ENCODE measurements around the gene ILF3. TPM values are rescaled to one million over a fixed set of nuclear protein-coding genes. Genes with fewer than 3 reads are reported as not detected.

The ILF3 gene
- total and polyA plus RNA-seq, 2 experiments from 2014 or later: 573 to 616 TPM

- Mint-ChIP-seq H3K4me3 (peak overlapping the region; percentile 35), H3K27ac (peak overlapping the region; percentile 74; the same call in 1 of the 2 replicates), H3K4me1 (peaks cover 41% of the 10 kb centered on the region), H3K9me3 (no peaks in the 10 kb centered on the region), H3K27me3 (ENCODE audit: insufficient read depth, low read depth, poor library complexity) (peaks cover 37% of the 10 kb centered on the region), H3K36me3 (ENCODE audit: low read depth) (peaks cover 78% of the 10 kb centered on the region)
- Histone ChIP-seq H3K27me3 (ENCODE audit: insufficient read depth) (no peaks in the 10 kb centered on the region), H2AFZ (no peak overlapping the region), H3K79me2 (replicated peaks; ENCODE audit: insufficient read depth) (peaks cover 100% of the 10 kb centered on the region), H3K4me3 (no peak overlapping the region), H3K36me3 (ENCODE audit: insufficient read depth) (peaks cover 63% of the 10 kb centered on the region), H3K9me2 (ENCODE audit: insufficient read depth) (no peaks in the 10 kb centered on the region), H3K4me2 (peak overlapping the region; percentile 55; the same call in 1 of the 2 replicates), H4K20me1 (replicated peaks; ENCODE audit: insufficient read depth) (peaks cover 92% of the 10 kb centered on the region), H3K4me1 (ENCODE audit: insufficient read depth) (peaks cover 59% of the 10 kb centered on the region), H3F3A (replicated peaks; ENCODE audit: low read depth) (peaks cover 28% of the 10 kb centered on the region), H3K27ac (ENCODE audit: low read depth) (no peak overlapping the region; the same call in 1 of the 2 replicates)
- DNase-seq (ENCODE audit: low spot score) (no peak), ATAC-seq (no peak)
- TF ChIP-seq STAT1 (IDR thresholded peaks at IDR 0.05; ENCODE audit: unreplicated experiment): no peak
- TF ChIP-seq ZNF114 (CRISPR knock-in tag; IDR thresholded peaks at IDR 0.05): no peak
- TF ChIP-seq EZH2 (IDR thresholded peaks at IDR 0.05; ENCODE audit: low read depth, unreplicated experiment): no peak
- no peak for TF ChIP-seq NANOG (IDR thresholded peaks at IDR 0.05; ENCODE audit: borderline replicate concordance)
- no peak for TF ChIP-seq CREB1 (CRISPR knock-in tag; IDR thresholded peaks at IDR 0.05; ENCODE audit: low read depth)
- TF ChIP-seq, protein P1, sequence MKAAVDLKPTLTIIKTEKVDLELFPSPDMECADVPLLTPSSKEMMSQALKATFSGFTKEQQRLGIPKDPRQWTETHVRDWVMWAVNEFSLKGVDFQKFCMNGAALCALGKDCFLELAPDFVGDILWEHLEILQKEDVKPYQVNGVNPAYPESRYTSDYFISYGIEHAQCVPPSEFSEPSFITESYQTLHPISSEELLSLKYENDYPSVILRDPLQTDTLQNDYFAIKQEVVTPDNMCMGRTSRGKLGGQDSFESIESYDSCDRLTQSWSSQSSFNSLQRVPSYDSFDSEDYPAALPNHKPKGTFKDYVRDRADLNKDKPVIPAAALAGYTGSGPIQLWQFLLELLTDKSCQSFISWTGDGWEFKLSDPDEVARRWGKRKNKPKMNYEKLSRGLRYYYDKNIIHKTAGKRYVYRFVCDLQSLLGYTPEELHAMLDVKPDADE (IDR thresholded peaks at IDR 0.05): no peak
- no peak for TF ChIP-seq JUNB (IDR thresholded peaks at IDR 0.05; ENCODE audit: unreplicated experiment)
- TF ChIP-seq, protein P2, sequence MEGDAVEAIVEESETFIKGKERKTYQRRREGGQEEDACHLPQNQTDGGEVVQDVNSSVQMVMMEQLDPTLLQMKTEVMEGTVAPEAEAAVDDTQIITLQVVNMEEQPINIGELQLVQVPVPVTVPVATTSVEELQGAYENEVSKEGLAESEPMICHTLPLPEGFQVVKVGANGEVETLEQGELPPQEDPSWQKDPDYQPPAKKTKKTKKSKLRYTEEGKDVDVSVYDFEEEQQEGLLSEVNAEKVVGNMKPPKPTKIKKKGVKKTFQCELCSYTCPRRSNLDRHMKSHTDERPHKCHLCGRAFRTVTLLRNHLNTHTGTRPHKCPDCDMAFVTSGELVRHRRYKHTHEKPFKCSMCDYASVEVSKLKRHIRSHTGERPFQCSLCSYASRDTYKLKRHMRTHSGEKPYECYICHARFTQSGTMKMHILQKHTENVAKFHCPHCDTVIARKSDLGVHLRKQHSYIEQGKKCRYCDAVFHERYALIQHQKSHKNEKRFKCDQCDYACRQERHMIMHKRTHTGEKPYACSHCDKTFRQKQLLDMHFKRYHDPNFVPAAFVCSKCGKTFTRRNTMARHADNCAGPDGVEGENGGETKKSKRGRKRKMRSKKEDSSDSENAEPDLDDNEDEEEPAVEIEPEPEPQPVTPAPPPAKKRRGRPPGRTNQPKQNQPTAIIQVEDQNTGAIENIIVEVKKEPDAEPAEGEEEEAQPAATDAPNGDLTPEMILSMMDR (conservative IDR thresholded peaks at IDR 0.05; ENCODE audit: low read depth in 2 of 2): no peak
- TF ChIP-seq, protein P3, sequence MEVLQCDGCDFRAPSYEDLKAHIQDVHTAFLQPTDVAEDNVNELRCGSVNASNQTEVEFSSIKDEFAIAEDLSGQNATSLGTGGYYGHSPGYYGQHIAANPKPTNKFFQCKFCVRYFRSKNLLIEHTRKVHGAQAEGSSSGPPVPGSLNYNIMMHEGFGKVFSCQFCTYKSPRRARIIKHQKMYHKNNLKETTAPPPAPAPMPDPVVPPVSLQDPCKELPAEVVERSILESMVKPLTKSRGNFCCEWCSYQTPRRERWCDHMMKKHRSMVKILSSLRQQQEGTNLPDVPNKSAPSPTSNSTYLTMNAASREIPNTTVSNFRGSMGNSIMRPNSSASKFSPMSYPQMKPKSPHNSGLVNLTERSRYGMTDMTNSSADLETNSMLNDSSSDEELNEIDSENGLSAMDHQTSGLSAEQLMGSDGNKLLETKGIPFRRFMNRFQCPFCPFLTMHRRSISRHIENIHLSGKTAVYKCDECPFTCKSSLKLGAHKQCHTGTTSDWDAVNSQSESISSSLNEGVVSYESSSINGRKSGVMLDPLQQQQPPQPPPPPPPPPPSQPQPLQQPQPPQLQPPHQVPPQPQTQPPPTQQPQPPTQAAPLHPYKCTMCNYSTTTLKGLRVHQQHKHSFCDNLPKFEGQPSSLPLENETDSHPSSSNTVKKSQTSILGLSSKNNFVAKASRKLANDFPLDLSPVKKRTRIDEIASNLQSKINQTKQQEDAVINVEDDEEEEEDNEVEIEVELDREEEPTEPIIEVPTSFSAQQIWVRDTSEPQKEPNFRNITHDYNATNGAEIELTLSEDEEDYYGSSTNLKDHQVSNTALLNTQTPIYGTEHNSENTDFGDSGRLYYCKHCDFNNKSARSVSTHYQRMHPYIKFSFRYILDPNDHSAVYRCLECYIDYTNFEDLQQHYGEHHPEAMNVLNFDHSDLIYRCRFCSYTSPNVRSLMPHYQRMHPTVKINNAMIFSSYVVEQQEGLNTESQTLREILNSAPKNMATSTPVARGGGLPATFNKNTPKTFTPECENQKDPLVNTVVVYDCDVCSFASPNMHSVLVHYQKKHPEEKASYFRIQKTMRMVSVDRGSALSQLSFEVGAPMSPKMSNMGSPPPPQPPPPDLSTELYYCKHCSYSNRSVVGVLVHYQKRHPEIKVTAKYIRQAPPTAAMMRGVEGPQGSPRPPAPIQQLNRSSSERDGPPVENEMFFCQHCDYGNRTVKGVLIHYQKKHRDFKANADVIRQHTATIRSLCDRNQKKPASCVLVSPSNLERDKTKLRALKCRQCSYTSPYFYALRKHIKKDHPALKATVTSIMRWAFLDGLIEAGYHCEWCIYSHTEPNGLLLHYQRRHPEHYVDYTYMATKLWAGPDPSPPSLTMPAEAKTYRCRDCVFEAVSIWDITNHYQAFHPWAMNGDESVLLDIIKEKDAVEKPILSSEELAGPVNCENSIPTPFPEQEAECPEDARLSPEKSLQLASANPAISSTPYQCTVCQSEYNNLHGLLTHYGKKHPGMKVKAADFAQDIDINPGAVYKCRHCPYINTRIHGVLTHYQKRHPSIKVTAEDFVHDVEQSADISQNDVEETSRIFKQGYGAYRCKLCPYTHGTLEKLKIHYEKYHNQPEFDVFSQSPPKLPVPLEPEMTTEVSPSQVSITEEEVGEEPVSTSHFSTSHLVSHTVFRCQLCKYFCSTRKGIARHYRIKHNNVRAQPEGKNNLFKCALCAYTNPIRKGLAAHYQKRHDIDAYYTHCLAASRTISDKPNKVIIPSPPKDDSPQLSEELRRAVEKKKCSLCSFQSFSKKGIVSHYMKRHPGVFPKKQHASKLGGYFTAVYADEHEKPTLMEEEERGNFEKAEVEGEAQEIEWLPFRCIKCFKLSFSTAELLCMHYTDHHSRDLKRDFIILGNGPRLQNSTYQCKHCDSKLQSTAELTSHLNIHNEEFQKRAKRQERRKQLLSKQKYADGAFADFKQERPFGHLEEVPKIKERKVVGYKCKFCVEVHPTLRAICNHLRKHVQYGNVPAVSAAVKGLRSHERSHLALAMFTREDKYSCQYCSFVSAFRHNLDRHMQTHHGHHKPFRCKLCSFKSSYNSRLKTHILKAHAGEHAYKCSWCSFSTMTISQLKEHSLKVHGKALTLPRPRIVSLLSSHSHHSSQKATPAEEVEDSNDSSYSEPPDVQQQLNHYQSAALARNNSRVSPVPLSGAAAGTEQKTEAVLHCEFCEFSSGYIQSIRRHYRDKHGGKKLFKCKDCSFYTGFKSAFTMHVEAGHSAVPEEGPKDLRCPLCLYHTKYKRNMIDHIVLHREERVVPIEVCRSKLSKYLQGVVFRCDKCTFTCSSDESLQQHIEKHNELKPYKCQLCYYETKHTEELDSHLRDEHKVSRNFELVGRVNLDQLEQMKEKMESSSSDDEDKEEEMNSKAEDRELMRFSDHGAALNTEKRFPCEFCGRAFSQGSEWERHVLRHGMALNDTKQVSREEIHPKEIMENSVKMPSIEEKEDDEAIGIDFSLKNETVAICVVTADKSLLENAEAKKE (CRISPR knock-in tag; IDR thresholded peaks at IDR 0.05): no peak
- TF ChIP-seq, protein P4, sequence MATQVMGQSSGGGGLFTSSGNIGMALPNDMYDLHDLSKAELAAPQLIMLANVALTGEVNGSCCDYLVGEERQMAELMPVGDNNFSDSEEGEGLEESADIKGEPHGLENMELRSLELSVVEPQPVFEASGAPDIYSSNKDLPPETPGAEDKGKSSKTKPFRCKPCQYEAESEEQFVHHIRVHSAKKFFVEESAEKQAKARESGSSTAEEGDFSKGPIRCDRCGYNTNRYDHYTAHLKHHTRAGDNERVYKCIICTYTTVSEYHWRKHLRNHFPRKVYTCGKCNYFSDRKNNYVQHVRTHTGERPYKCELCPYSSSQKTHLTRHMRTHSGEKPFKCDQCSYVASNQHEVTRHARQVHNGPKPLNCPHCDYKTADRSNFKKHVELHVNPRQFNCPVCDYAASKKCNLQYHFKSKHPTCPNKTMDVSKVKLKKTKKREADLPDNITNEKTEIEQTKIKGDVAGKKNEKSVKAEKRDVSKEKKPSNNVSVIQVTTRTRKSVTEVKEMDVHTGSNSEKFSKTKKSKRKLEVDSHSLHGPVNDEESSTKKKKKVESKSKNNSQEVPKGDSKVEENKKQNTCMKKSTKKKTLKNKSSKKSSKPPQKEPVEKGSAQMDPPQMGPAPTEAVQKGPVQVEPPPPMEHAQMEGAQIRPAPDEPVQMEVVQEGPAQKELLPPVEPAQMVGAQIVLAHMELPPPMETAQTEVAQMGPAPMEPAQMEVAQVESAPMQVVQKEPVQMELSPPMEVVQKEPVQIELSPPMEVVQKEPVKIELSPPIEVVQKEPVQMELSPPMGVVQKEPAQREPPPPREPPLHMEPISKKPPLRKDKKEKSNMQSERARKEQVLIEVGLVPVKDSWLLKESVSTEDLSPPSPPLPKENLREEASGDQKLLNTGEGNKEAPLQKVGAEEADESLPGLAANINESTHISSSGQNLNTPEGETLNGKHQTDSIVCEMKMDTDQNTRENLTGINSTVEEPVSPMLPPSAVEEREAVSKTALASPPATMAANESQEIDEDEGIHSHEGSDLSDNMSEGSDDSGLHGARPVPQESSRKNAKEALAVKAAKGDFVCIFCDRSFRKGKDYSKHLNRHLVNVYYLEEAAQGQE (IDR thresholded peaks at IDR 0.05; ENCODE audit: unreplicated experiment): no peak
- no peak for TF ChIP-seq EZH2phosphoT487 (IDR thresholded peaks at IDR 0.05; ENCODE audit: unreplicated experiment)
- TF ChIP-seq POLR2AphosphoS5 (IDR thresholded peaks at IDR 0.05; ENCODE audit: low read depth): no peak
- no peak for TF ChIP-seq ZNF331 (CRISPR knock-in tag; IDR thresholded peaks at IDR 0.05; ENCODE audit: low read depth)
Observed at GRCh38 chr19:10660346-10660745, 6.2 kb downstream of the ILF3 start.
